Peyer's patch (tissue), 4 donors: ENCODE results near the gene CCDC15. TPM values are rescaled to one million over a fixed set of nuclear protein-coding genes. Genes with fewer than 3 reads are reported as not detected.

Experiments
- DNase-seq, 3 donors: peaks; one replicate each; pipeline ENCODE4 v3.0.0-alpha.2; 2017 to 2019
- H3K27ac ChIP-seq, 4 donors: fragments of 200-600 bp; sonication (generic); one replicate each; pipeline ENCODE4 v1.5.1; 2016 to 2019
- H3K27me3 ChIP-seq, 2 donors: fragments of 200-600 bp; sonication (generic); one replicate each; pipeline ENCODE4 v1.5.1; 2019
- H3K36me3 ChIP-seq, 3 donors: fragments of 200-600 bp; sonication (generic); one replicate each; pipeline ENCODE4 v1.5.1; 2016 to 2019
- H3K4me1 ChIP-seq, 4 donors: fragments of 200-600 bp; sonication (generic); one replicate each; pipeline ENCODE4 v1.5.1; 2016 to 2019
- H3K4me3 ChIP-seq, 4 donors: fragments of 200-600 bp; sonication (generic); 1 replicate in 3 of 4; 2 replicates in 1 of 4; pipeline ENCODE4 v1.5.1; 2016 to 2019; ENCODE audit warnings: mild to moderate bottlenecking in 1 of 4
- H3K9me3 ChIP-seq, 4 donors: fragments of 200-600 bp; sonication (generic); one replicate each; pipeline ENCODE4 v1.5.1; 2016 to 2019; ENCODE audit warnings: mild to moderate bottlenecking in 1 of 4
- CTCF ChIP-seq, 6 experiments: fragments of 450-650 bp in 4 of 6; fragments of 200-600 bp in 2 of 6; sonication (generic) in 1 of 6; IDR thresholded peaks; one replicate each; pipeline ENCODE4 v1.5.1; 2017 to 2019; ENCODE audit warnings: antibody characterized with exemption in 6 of 6, mild to moderate bottlenecking in 3 of 6, moderate library complexity in 1 of 6
- POLR2A ChIP-seq, 2 donors: fragments of 450-650 bp; IDR thresholded peaks; one replicate each; pipeline ENCODE4 v1.5.1; 2017; ENCODE audit warnings: antibody characterized with exemption in 2 of 2, mild to moderate bottlenecking in 2 of 2, moderate library complexity in 2 of 2
- total RNA-seq, 4 donors: library from RNA; depleted of rRNA; stranded (reverse); fragments of >200 nt; gene quantifications; one replicate each; pipeline ENCODE4 v1.1.0, GENCODE V29; 2016

The CCDC15 gene
- total RNA-seq, 4 donors from 2014 or later = 0.35 to 7.4 (median 1.8) TPM

- Histone ChIP-seq H3K9me3 (no peaks in the 10 kb centered on the region), H3K4me1 (no peaks in the 10 kb centered on the region), H3K27ac (no peak overlapping the region), H3K4me3 (no peak overlapping the region), H3K36me3 (no peaks in the 10 kb centered on the region), H3K27me3 (no peaks in the 10 kb centered on the region)
- no peak for DNase-seq
- TF ChIP-seq CTCF (IDR thresholded peaks at IDR 0.05) (no peak), POLR2A (IDR thresholded peaks at IDR 0.05) (no peak)
Observed at GRCh38 chr11:124944565-124944964, 9.4 kb upstream of the CCDC15 start.

DNA sequence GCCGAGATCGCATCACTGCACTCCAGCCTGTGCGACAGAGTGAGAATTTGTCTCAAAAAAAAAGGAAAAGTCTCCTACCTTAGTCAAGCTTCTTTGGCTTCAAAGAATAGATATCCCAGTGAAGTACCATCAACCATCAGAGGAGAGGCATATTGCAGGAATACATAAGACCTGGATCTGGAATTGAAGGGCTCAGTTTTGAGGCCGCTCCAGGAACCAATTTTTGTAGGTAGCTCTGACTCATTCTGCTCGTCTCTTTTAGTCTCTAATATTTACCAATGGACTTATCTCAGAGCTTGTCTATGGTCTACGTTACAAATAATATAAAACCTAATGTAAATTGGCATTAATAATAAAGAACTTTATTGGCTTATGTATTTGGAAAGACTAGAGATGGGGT lies 8.2 kb upstream of the CCDC15 start:
- Histone ChIP-seq H3K36me3 (no peaks in the 10 kb centered on the region), H3K27me3 (no peaks in the 10 kb centered on the region), H3K4me1 (no peaks in the 10 kb centered on the region), H3K27ac (no peak overlapping the region), H3K4me3 (no peak overlapping the region), H3K9me3 (no peaks in the 10 kb centered on the region)
- DNase-seq = no peak
- TF ChIP-seq POLR2A (IDR thresholded peaks at IDR 0.05) (no peak), CTCF (IDR thresholded peaks at IDR 0.05) (no peak)

- H3K36me3 ChIP-seq = no peaks in the 10 kb centered on the region
- no peaks in the 10 kb centered on the region for H3K4me1 ChIP-seq
- H3K27ac ChIP-seq = no peak overlapping the region
- no peaks in the 10 kb centered on the region for H3K9me3 ChIP-seq
- no peaks in the 10 kb centered on the region for H3K27me3 ChIP-seq
- no peak overlapping the region for H3K4me3 ChIP-seq
- TF ChIP-seq CTCF (IDR thresholded peaks at IDR 0.05) (no peak), POLR2A (IDR thresholded peaks at IDR 0.05) (no peak)
- no peak for DNase-seq
Observed at GRCh38 chr11:124946735-124947141, 7.3 kb upstream of the CCDC15 start.

DNA sequence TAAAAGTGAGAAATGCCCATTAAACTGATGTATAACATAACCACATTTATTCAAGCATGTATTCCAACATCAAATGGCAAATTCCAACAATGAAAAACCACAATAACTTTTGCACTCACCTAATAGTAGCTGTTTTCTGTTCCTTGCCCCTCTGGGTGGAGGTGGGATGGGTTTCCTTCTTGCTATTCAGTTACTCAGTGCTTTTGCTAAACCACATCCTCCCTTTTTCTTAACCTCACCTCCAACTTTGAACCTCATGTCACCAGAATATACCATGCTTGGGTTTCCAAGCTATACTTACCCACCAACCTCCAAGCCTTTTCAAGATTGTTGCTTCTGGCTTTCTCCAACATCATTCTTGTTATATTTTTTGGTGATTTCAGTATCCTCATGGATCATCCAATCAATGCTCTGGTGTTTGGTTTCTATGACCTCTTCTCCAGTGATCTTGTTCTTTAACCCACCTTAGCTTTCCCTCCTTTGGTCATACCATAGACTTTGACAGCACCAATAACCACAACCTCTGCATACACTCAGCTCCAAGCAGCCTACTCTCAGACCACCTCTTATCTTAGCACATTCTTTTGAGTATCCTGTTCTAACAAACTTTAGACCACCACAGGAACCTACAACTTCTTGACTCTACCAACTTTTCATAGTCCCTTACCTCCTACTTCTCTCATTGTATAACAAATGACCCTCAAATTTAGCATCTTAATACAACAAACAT lies 3.2 kb upstream of the CCDC15 start:
- H3K4me1 ChIP-seq = peaks cover 0 to 7% (median 0%) of the 10 kb centered on the region in 4 donors
- no peak for TF ChIP-seq CTCF (IDR thresholded peaks at IDR 0.05)
- TF ChIP-seq POLR2A (IDR thresholded peaks at IDR 0.05) = no peak

DNA sequence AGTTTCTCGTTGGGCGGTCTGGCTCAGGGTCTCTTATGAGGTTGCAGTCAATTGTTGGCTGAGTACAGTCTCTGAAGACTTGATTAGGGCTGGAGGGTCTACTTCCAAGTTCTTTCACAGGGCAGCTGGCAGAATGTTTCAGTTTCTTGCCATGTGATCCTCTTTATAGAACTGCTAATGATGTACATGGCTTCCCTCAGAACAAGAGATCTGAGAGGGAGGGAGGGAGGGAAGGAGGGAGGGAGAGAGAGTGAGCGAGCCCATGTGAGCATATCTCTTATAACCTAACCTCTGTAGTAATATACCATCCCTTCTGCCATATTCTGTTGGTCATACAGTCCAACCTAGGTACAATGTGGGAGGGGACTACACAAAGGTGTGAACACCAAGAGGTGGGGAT lies 2.7 kb upstream of the CCDC15 start:
- DNase-seq = no peak
- H3K4me3 ChIP-seq = no peak overlapping the region
- TF ChIP-seq CTCF (IDR thresholded peaks at IDR 0.05) = no peak
- TF ChIP-seq POLR2A (IDR thresholded peaks at IDR 0.05) = no peak
- H3K27me3 ChIP-seq = no peaks in the 10 kb centered on the region
- no peak overlapping the region for H3K27ac ChIP-seq
- H3K4me1 ChIP-seq = peaks cover 0 to 7% (median 0%) of the 10 kb centered on the region in 4 donors
- H3K9me3 ChIP-seq = no peaks in the 10 kb centered on the region
- H3K36me3 ChIP-seq = no peaks in the 10 kb centered on the region

More for the DNA sequence above, 3.2 kb upstream of the CCDC15 start:
- no peaks in the 10 kb centered on the region for H3K36me3 ChIP-seq
- no peak overlapping the region for H3K27ac ChIP-seq
- no peak overlapping the region for H3K4me3 ChIP-seq
- no peak for DNase-seq
- no peaks in the 10 kb centered on the region for H3K9me3 ChIP-seq
- no peaks in the 10 kb centered on the region for H3K27me3 ChIP-seq
